ENCODE data around the gene C5orf47. TPM values are rescaled to one million over a fixed set of nuclear protein-coding genes. Genes with fewer than 3 reads are reported as not detected.

The C5orf47 gene
- total RNA-seq, 1 experiment from 2014 or later, result 0.09 TPM

DNA sequence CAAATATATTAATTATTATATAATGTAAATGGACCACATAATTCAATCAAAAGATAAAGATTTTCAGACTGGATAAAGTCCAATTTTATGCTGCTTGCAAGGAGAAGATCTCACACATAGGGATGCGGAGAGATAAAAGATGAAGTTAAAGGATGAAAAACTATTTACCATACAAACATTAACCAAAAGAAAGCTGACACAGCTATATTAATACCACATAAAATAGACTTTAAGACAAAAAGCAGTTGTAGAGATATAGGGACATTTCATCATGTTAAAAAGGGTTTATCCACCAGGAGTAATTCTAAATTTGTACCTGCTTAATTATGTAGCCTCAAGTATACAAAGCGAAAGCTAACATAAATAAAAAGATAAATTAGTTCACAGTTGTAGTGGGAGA, 41.3 kb downstream of the C5orf47 start:
- Mint-ChIP-seq H3K27ac (no peak overlapping the region), H3K4me3 (no peak overlapping the region), H3K27me3 (ENCODE audit: low read depth) (peaks cover 8% of the 10 kb centered on the region; the same call in 1 of the 2 replicates), H3K4me1 (no peaks in the 10 kb centered on the region; a peak in 1 of 4 replicates), H3K9me3 (peaks cover 21 to 26% of the 10 kb centered on the region in 2 experiments), H3K36me3 (ENCODE audit: insufficient read depth in 1 of 3, low read depth in 3 of 3) (peaks cover 0 to 16% (median 2%) of the 10 kb centered on the region in 3 experiments; a peak in 4 of 7 replicates)
- H3K27me3 ChIP-seq (ENCODE audit: insufficient read depth, low read length), result no peaks in the 10 kb centered on the region
- H4K8ac ChIP-seq (replicated peaks; ENCODE audit: insufficient read length, low read depth, low read length), result no peak overlapping the region
- H3K4ac ChIP-seq (ENCODE audit: low read depth, low read length), result no peak overlapping the region
- no peak overlapping the region for H3K18ac ChIP-seq (ENCODE audit: insufficient read length, low read depth, low read length)
- H3K4me2 ChIP-seq (ENCODE audit: insufficient read depth, insufficient read length, low read length), result no peak overlapping the region
- H4K91ac ChIP-seq (ENCODE audit: insufficient read length, low read depth, low read length), result no peak overlapping the region
- TF ChIP-seq, protein P1, sequence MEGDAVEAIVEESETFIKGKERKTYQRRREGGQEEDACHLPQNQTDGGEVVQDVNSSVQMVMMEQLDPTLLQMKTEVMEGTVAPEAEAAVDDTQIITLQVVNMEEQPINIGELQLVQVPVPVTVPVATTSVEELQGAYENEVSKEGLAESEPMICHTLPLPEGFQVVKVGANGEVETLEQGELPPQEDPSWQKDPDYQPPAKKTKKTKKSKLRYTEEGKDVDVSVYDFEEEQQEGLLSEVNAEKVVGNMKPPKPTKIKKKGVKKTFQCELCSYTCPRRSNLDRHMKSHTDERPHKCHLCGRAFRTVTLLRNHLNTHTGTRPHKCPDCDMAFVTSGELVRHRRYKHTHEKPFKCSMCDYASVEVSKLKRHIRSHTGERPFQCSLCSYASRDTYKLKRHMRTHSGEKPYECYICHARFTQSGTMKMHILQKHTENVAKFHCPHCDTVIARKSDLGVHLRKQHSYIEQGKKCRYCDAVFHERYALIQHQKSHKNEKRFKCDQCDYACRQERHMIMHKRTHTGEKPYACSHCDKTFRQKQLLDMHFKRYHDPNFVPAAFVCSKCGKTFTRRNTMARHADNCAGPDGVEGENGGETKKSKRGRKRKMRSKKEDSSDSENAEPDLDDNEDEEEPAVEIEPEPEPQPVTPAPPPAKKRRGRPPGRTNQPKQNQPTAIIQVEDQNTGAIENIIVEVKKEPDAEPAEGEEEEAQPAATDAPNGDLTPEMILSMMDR (conservative IDR thresholded peaks at IDR 0.05), result no peak
- no peak for DNase-seq
- H3K23me2 ChIP-seq (ENCODE audit: insufficient read length, low read depth, low read length, poor library complexity, severe bottlenecking), result no peaks in the 10 kb centered on the region
- H3K27ac ChIP-seq (ENCODE audit: insufficient read length, low read depth, low read length), result no peak overlapping the region
- H2BK5ac ChIP-seq (ENCODE audit: insufficient read length, low read length), result no peak overlapping the region
- no peaks in the 10 kb centered on the region for H3K4me1 ChIP-seq (ENCODE audit: insufficient read depth, low read length)
- H3K23ac ChIP-seq (ENCODE audit: insufficient read length, low read depth, low read length), result no peak overlapping the region
- no peak overlapping the region for H3K9ac ChIP-seq (ENCODE audit: extremely low read depth, insufficient read length, low read length)
- H3K14ac ChIP-seq (ENCODE audit: insufficient read depth, low read length), result no peak overlapping the region
- no peaks in the 10 kb centered on the region for H4K20me1 ChIP-seq (ENCODE audit: control insufficient read depth, insufficient read depth, insufficient read length)
- H4K5ac ChIP-seq (ENCODE audit: insufficient read length, low read depth, low read length), result no peak overlapping the region
- H3K79me2 ChIP-seq (ENCODE audit: insufficient read depth, low read length), result no peaks in the 10 kb centered on the region
- no peaks in the 10 kb centered on the region for H3K9me3 ChIP-seq (ENCODE audit: control insufficient read depth, low read depth, low read length)
- no peak overlapping the region for H2BK120ac ChIP-seq (ENCODE audit: low read depth, low read length, poor library complexity, severe bottlenecking)
- H2AFZ ChIP-seq (ENCODE audit: low read length), result no peak overlapping the region
- H2BK20ac ChIP-seq (ENCODE audit: low read depth, low read length, poor library complexity, severe bottlenecking), result no peak overlapping the region
- H2AK5ac ChIP-seq (ENCODE audit: insufficient read length, low read length), result no peak overlapping the region
- no peaks in the 10 kb centered on the region for H3K79me1 ChIP-seq (ENCODE audit: insufficient read depth, low read depth, low read length, poor library complexity, severe bottlenecking)
- no peak overlapping the region for H3T11ph ChIP-seq (ENCODE audit: low read length)
- H2BK12ac ChIP-seq (ENCODE audit: insufficient read length, low read depth, low read length), result no peak overlapping the region
- no CpG with 5 or more reads among the region's 2 CpGs for WGBS (ENCODE audit: extremely low coverage, insufficient read length, low lambda C conversion rate)
- H2BK15ac ChIP-seq (ENCODE audit: low read depth, low read length), result no peak overlapping the region
- no peak overlapping the region for H3K56ac ChIP-seq (ENCODE audit: insufficient read length, low read depth, low read length)
